ENCODE data around the gene TLE6. TPM values are rescaled to one million over a fixed set of nuclear protein-coding genes. Genes with fewer than 3 reads are reported as not detected.
"Not testable (repeated sequence)": the region's sequence is repeated elsewhere in the genome, so short reads cannot be mapped to it uniquely, and the experiment has no call there.

Gene TLE6
- total RNA-seq, 1 experiment from 2014 or later: 5.0 TPM

DNA sequence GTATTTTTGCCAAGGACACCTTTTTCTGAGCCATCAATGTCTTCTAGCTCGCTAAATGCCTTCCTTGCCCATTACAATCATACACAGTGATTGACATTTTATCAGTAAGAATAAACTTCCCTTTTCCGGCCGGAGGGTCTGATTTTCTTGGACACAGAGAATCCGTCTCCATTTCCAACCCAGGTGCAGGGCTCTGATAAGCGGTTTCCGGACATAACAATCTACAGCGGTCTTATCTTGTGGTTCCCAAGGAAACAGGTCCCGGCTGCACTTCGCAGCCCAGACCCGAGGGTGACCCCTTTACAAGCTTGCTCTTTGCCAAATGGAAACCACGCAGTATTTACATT lies 27.5 kb upstream of the TLE6 start:
- peak overlapping the region; percentile 83 for H3K4me3 ChIP-seq (ENCODE audit: low read length)
- H3K9ac ChIP-seq (ENCODE audit: low read length): peak overlapping the region; percentile 89
- no peaks in the 10 kb centered on the region for H3K9me3 ChIP-seq (ENCODE audit: low read length)
- no peaks in the 10 kb centered on the region for H4K20me1 ChIP-seq (ENCODE audit: insufficient read depth, low read depth, low read length)
- H3K36me3 ChIP-seq (ENCODE audit: insufficient read depth, low read length): no peaks in the 10 kb centered on the region
- peak overlapping the region; percentile 70 for H3K4me2 ChIP-seq (ENCODE audit: low read depth, low read length, poor library complexity, severe bottlenecking)
- peak; percentile 64 for DNase-seq
- H3K79me2 ChIP-seq (ENCODE audit: low read length): peaks cover 10% of the 10 kb centered on the region
- no peaks in the 10 kb centered on the region for H3K9me2 ChIP-seq (replicated peaks; ENCODE audit: insufficient read depth, low read length)
- H3K4me1 ChIP-seq (ENCODE audit: low read length): peaks cover 5% of the 10 kb centered on the region; the same call in 1 of the 2 replicates
- H3K27ac ChIP-seq (ENCODE audit: low read length): no peak overlapping the region
- no peaks in the 10 kb centered on the region for H3K27me3 ChIP-seq (ENCODE audit: low read length)
- H2AFZ ChIP-seq (ENCODE audit: low read length): no peak overlapping the region

- H3K27me3 ChIP-seq (ENCODE audit: low read length): no peaks in the 10 kb centered on the region
- no peaks in the 10 kb centered on the region for H4K20me1 ChIP-seq (ENCODE audit: insufficient read depth, low read depth, low read length)
- peak overlapping the region; percentile 89 for H3K9ac ChIP-seq (ENCODE audit: low read length)
- peak; percentile 97 for DNase-seq
- H3K79me2 ChIP-seq (ENCODE audit: low read length): peaks cover 10% of the 10 kb centered on the region
- peak overlapping the region; percentile 70 for H3K4me2 ChIP-seq (ENCODE audit: low read depth, low read length, poor library complexity, severe bottlenecking)
- H3K9me2 ChIP-seq (replicated peaks; ENCODE audit: insufficient read depth, low read length): no peaks in the 10 kb centered on the region
- H3K4me1 ChIP-seq (ENCODE audit: low read length): peaks cover 5% of the 10 kb centered on the region; the same call in 1 of the 2 replicates
- H3K36me3 ChIP-seq (ENCODE audit: insufficient read depth, low read length): no peaks in the 10 kb centered on the region
- H3K9me3 ChIP-seq (ENCODE audit: low read length): no peaks in the 10 kb centered on the region
- peak overlapping the region; percentile 53; the same call in 1 of the 2 replicates for H3K27ac ChIP-seq (ENCODE audit: low read length)
- H2AFZ ChIP-seq (ENCODE audit: low read length): no peak overlapping the region
- H3K4me3 ChIP-seq (ENCODE audit: low read length): peak overlapping the region; percentile 83
Measured at GRCh38 chr19:2950286-2951124, 26.9 kb upstream of the TLE6 start.

DNA sequence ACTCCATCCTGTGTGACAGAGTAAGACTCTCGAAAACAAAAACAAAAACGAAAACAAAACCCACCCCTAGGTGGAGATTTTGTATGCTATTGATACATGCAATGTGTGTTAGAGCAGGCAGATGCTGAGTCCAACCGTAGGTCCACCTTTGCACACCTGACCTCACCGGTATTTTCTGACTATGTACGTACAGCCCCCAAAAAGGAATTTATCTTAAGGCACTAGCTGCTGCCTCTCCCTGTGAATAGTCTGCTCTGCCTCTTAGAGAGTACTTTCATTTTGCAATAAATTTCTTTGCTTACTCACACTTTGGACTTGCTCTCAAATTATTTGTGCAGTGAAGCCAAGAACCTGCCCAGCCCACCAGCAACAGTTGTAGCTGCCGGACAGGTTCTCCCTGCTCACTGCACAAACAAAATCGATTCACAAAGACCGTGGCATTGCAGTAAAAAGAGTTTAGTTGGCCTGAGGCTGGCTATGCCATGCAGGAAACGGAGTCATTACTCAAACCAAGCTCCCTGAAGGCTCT lies 24.3 kb upstream of the TLE6 start:
- Histone ChIP-seq H3K9me3 (ENCODE audit: low read length) (no peaks in the 10 kb centered on the region), H3K79me2 (ENCODE audit: low read length) (peaks cover 10% of the 10 kb centered on the region), H3K4me3 (ENCODE audit: low read length) (no peak overlapping the region), H3K4me2 (ENCODE audit: low read depth, low read length, poor library complexity, severe bottlenecking) (no peak overlapping the region), H3K4me1 (ENCODE audit: low read length) (peaks cover 5% of the 10 kb centered on the region; the same call in 1 of the 2 replicates), H3K9ac (ENCODE audit: low read length) (no peak overlapping the region), H3K27me3 (ENCODE audit: low read length) (no peaks in the 10 kb centered on the region), H3K36me3 (ENCODE audit: insufficient read depth, low read length) (no peaks in the 10 kb centered on the region), H3K27ac (ENCODE audit: low read length) (no peak overlapping the region), H2AFZ (ENCODE audit: low read length) (no peak overlapping the region), H3K9me2 (replicated peaks; ENCODE audit: insufficient read depth, low read length) (no peaks in the 10 kb centered on the region), H4K20me1 (ENCODE audit: insufficient read depth, low read depth, low read length) (no peaks in the 10 kb centered on the region)
- no peak for DNase-seq

GRCh38 chr19:2957160-2957559 lies 20.2 kb upstream of the TLE6 start:
- no peak for DNase-seq
- no peaks in the 10 kb centered on the region for H3K4me1 ChIP-seq (ENCODE audit: low read length)
- H4K20me1 ChIP-seq (ENCODE audit: insufficient read depth, low read depth, low read length): no peaks in the 10 kb centered on the region
- no peaks in the 10 kb centered on the region for H3K9me2 ChIP-seq (replicated peaks; ENCODE audit: insufficient read depth, low read length)
- no peak overlapping the region for H3K4me3 ChIP-seq (ENCODE audit: low read length)
- no peaks in the 10 kb centered on the region for H3K79me2 ChIP-seq (ENCODE audit: low read length)
- H3K27ac ChIP-seq (ENCODE audit: low read length): no peak overlapping the region
- H2AFZ ChIP-seq (ENCODE audit: low read length): no peak overlapping the region
- no peak overlapping the region for H3K4me2 ChIP-seq (ENCODE audit: low read depth, low read length, poor library complexity, severe bottlenecking)
- no peaks in the 10 kb centered on the region for H3K36me3 ChIP-seq (ENCODE audit: insufficient read depth, low read length)
- no peak overlapping the region for H3K9ac ChIP-seq (ENCODE audit: low read length)
- no peaks in the 10 kb centered on the region for H3K9me3 ChIP-seq (ENCODE audit: low read length)
- no peaks in the 10 kb centered on the region for H3K27me3 ChIP-seq (ENCODE audit: low read length)

GRCh38 chr19:2960120-2960519 lies 17.2 kb upstream of the TLE6 start:
- H3K4me1 ChIP-seq (ENCODE audit: low read length): no peaks in the 10 kb centered on the region
- no peaks in the 10 kb centered on the region for H4K20me1 ChIP-seq (ENCODE audit: insufficient read depth, low read depth, low read length)
- no peak overlapping the region for H3K27ac ChIP-seq (ENCODE audit: low read length)
- H3K9me2 ChIP-seq (replicated peaks; ENCODE audit: insufficient read depth, low read length): no peaks in the 10 kb centered on the region
- no peak overlapping the region for H2AFZ ChIP-seq (ENCODE audit: low read length)
- no peaks in the 10 kb centered on the region for H3K36me3 ChIP-seq (ENCODE audit: insufficient read depth, low read length)
- no peaks in the 10 kb centered on the region for H3K27me3 ChIP-seq (ENCODE audit: low read length)
- no peaks in the 10 kb centered on the region for H3K79me2 ChIP-seq (ENCODE audit: low read length)
- H3K9ac ChIP-seq (ENCODE audit: low read length): no peak overlapping the region
- DNase-seq: no peak
- no peak overlapping the region for H3K4me3 ChIP-seq (ENCODE audit: low read length)
- no peaks in the 10 kb centered on the region for H3K9me3 ChIP-seq (ENCODE audit: low read length)
- no peak overlapping the region for H3K4me2 ChIP-seq (ENCODE audit: low read depth, low read length, poor library complexity, severe bottlenecking)

DNA sequence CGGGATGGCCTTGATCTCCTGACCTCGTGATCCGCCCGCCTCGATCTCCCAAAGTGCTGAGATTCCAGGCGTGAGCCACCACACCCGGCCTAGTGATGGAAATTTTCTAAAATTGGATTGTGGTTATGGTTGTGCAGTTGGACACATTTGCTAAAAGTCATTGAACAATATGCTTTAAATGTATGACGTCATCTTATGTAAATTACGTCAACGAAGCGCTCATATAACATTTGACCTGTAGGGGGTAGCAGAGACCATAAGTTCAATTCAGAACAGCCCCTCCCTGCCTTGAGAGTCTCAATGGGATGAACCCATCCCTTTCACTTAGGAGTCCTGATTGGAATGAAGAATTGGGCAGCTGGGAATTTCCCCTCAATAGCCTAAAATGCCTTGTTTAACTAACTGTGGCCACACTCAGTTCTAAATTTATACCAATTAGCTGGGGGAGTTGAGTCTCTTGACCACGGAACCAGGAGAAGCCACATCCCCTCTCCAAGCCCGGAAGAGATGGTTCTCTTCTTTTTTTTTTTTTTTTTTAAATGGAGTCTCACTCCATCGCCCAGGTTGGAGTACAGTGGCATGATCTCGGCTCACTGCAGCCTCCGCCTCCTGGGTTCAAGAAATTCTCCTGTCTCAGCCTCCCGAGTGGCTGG lies 15.2 kb upstream of the TLE6 start:
- Histone ChIP-seq H3K27me3 (ENCODE audit: low read length) (no peaks in the 10 kb centered on the region), H3K9ac (ENCODE audit: low read length) (no peak overlapping the region), H4K20me1 (ENCODE audit: insufficient read depth, low read depth, low read length) (no peaks in the 10 kb centered on the region), H3K9me3 (ENCODE audit: low read length) (no peaks in the 10 kb centered on the region), H3K36me3 (ENCODE audit: insufficient read depth, low read length) (no peaks in the 10 kb centered on the region), H2AFZ (ENCODE audit: low read length) (no peak overlapping the region), H3K79me2 (ENCODE audit: low read length) (no peaks in the 10 kb centered on the region), H3K9me2 (replicated peaks; ENCODE audit: insufficient read depth, low read length) (no peaks in the 10 kb centered on the region), H3K27ac (ENCODE audit: low read length) (no peak overlapping the region), H3K4me3 (ENCODE audit: low read length) (no peak overlapping the region), H3K4me2 (ENCODE audit: low read depth, low read length, poor library complexity, severe bottlenecking) (no peak overlapping the region), H3K4me1 (ENCODE audit: low read length) (no peaks in the 10 kb centered on the region)
- DNase-seq: peak; percentile 90

DNA sequence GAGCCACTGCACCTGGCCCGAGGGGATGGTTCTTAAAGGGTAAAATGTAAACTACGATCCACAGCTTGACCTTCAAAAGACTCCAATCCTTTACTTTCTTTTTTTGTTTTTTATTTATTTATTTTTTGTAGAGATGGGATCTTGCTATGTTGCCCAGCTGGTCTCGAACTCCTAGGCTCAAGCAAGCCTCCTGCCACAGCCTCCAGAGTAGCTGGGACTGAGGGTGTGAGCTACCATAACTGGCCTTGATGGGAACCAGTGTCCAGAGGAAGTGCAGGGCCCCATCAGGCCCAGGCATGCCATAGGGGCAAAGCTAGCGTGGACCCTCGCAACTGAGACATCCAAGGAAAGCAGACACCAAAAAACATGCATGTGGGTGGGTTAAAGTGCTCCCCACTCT lies 14.2 kb upstream of the TLE6 start:
- H3K9ac ChIP-seq (ENCODE audit: low read length): no peak overlapping the region

DNA sequence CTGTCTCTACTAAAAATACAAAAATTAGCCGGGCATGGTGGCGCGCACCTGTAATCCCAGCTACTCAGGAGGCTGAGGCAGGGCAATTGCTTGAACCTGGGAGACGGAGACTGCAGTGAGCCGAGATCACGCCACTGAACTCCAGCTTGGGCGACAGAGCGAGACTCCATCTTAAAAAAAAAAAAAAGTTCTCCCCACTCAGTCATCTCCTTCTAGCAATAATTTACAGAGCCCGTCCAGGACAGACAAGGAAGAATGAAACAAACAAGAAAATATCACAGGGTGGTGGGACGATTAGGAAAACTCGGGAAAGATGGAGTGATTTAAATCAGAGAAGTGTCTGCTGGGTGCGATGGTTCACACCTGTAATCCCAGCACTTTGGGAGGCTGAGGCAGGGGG lies 13.7 kb upstream of the TLE6 start:
- DNase-seq; H3K9me3 ChIP-seq (ENCODE audit: low read length); H3K9me2 ChIP-seq (replicated peaks; ENCODE audit: insufficient read depth, low read length): not testable (repeated sequence)

More for the DNA sequence above, 14.2 kb upstream of the TLE6 start:
- H4K20me1 ChIP-seq (ENCODE audit: insufficient read depth, low read depth, low read length): no peaks in the 10 kb centered on the region
- DNase-seq: no peak
- H3K4me1 ChIP-seq (ENCODE audit: low read length): no peaks in the 10 kb centered on the region
- no peaks in the 10 kb centered on the region for H3K9me2 ChIP-seq (replicated peaks; ENCODE audit: insufficient read depth, low read length)
- H3K9me3 ChIP-seq (ENCODE audit: low read length): no peaks in the 10 kb centered on the region
- H3K4me3 ChIP-seq (ENCODE audit: low read length): no peak overlapping the region
- no peaks in the 10 kb centered on the region for H3K79me2 ChIP-seq (ENCODE audit: low read length)
- no peak overlapping the region for H3K27ac ChIP-seq (ENCODE audit: low read length)
- H3K27me3 ChIP-seq (ENCODE audit: low read length): no peaks in the 10 kb centered on the region
- no peak overlapping the region for H3K4me2 ChIP-seq (ENCODE audit: low read depth, low read length, poor library complexity, severe bottlenecking)
- no peaks in the 10 kb centered on the region for H3K36me3 ChIP-seq (ENCODE audit: insufficient read depth, low read length)
- no peak overlapping the region for H2AFZ ChIP-seq (ENCODE audit: low read length)

More for the DNA sequence above, 13.7 kb upstream of the TLE6 start:
- not testable (repeated sequence) for H4K20me1 ChIP-seq (ENCODE audit: insufficient read depth, low read depth, low read length); H2AFZ ChIP-seq (ENCODE audit: low read length); H3K27me3 ChIP-seq (ENCODE audit: low read length); H3K9ac ChIP-seq (ENCODE audit: low read length); H3K4me3 ChIP-seq (ENCODE audit: low read length); H3K4me2 ChIP-seq (ENCODE audit: low read depth, low read length, poor library complexity, severe bottlenecking); H3K4me1 ChIP-seq (ENCODE audit: low read length); H3K79me2 ChIP-seq (ENCODE audit: low read length); H3K27ac ChIP-seq (ENCODE audit: low read length); H3K36me3 ChIP-seq (ENCODE audit: insufficient read depth, low read length)
